Choroid plexus epithelial cell (primary cell): ENCODE results near the gene CSMD2.

Experiments
- DNase-seq: peaks from one replicate; pipeline ENCODE4 v3.0.0-alpha.2; 2010; ENCODE audit warnings: low read depth
- H3K4me3 ChIP-seq: 2 replicates; pipeline ENCODE4 v1.5.1; 2011; ENCODE audit warnings: low read depth, mild to moderate bottlenecking, control low read depth, low read length, moderate library complexity
- CTCF ChIP-seq: conservative IDR thresholded peaks from 2 replicates; pipeline ENCODE4 v1.5.1; 2011; ENCODE audit warnings: low read depth, mild to moderate bottlenecking, control low read depth, inconsistent platforms, low read length, moderate library complexity

Gene CSMD2

GRCh38 chr1:33626801-33627200 lies 538.2 kb downstream of the CSMD2 start:
- no peak overlapping the region for H3K4me3 ChIP-seq
- DNase-seq, result no peak
- no peak for TF ChIP-seq CTCF

- H3K4me3 ChIP-seq, result no peak overlapping the region
- DNase-seq, result no peak
- peak; percentile 25 for TF ChIP-seq CTCF
These were observed 539.8 kb downstream of the CSMD2 start for GRCh38 chr1:33624991-33625870.

GRCh38 chr1:33624261-33624990 lies 540.6 kb downstream of the CSMD2 start:
- no peak for DNase-seq

GRCh38 chr1:33623811-33624210 lies 541.2 kb downstream of the CSMD2 start:
- TF ChIP-seq CTCF, result no peak
- H3K4me3 ChIP-seq, result no peak overlapping the region
- DNase-seq, result no peak

More at GRCh38 chr1:33624261-33624990, 540.6 kb downstream of the CSMD2 start:
- no peak for TF ChIP-seq CTCF
- no peak overlapping the region for H3K4me3 ChIP-seq

GRCh38 chr1:33622757-33623156 lies 542.3 kb downstream of the CSMD2 start:
- no peak for DNase-seq
- no peak overlapping the region for H3K4me3 ChIP-seq
- no peak for TF ChIP-seq CTCF

- no peak overlapping the region for H3K4me3 ChIP-seq
- no peak for DNase-seq
- no peak for TF ChIP-seq CTCF
These were observed 546.4 kb downstream of the CSMD2 start for GRCh38 chr1:33618636-33619035.

- TF ChIP-seq CTCF, result no peak
- DNase-seq, result no peak
These were observed 547.6 kb downstream of the CSMD2 start for GRCh38 chr1:33617451-33617850.

More at GRCh38 chr1:33617451-33617850, 547.6 kb downstream of the CSMD2 start:
- no peak overlapping the region for H3K4me3 ChIP-seq
